GM12878 (cell line): Measurements from ENCODE around the gene CD93. TPM values are rescaled to one million over a fixed set of nuclear protein-coding genes. Genes with fewer than 3 reads are reported as not detected.

ENCODE experiments used
- ATAC-seq: fragments of 200-7000 bp; cut with Tn5 transposase; 3 replicates; pipeline ENCODE4 v1.9.1; 2020; ENCODE audit warnings: mild to moderate bottlenecking, moderate library complexity
- BruUV-seq: library from RNA; stranded (reverse); fragments of 400-500 nt; replicated peaks from 2 replicates; lab custom pipeline; 2021; lab: Mats Ljungman, UMichigan
- CTCF ChIA-PET: fragments of 300-600 bp; sonication (Branson Sonifier 250); formaldehyde crosslinking; extraction: SDS; loops from one replicate; lab custom pipeline; 2021; ENCODE audit warnings: inconsistent platforms; lab: Yijun Ruan, JAX
- POLR2A ChIA-PET: fragments of 350-600 bp; formaldehyde crosslinking; extraction: SDS; loops from one replicate; lab custom pipeline; 2021; ENCODE audit warnings: inconsistent platforms; lab: Charles Lee
- RAD21 ChIA-PET: fragments of 300-600 bp; sonication (Branson Sonifier 250); formaldehyde crosslinking; loops from one replicate; lab custom pipeline; 2023; ENCODE audit warnings: antibody characterized with exemption; ENCODE audit not compliant: unreplicated experiment; lab: Charles Lee
- SMC1A ChIA-PET: fragments of 300-600 bp; sonication (Branson Sonifier 250); formaldehyde crosslinking; loops from one replicate; lab custom pipeline; 2023; ENCODE audit not compliant: unreplicated experiment, uncharacterized antibody; lab: Charles Lee
- DNase-seq: peaks from one replicate; pipeline ENCODE4 v3.0.0-alpha.2; 2011; ENCODE audit warnings: low read depth, low spot score
- FAIRE-seq: peaks from 3 replicates; lab custom pipeline; 2011; peaks lifted over from hg19 to GRCh38; lab: Jason Lieb, UNC
- H2AFZ ChIP-seq: 2 replicates; pipeline ENCODE4 v1.6.0; 2011; ENCODE audit warnings: low read depth, low read length, control low read depth; ENCODE audit not compliant: control insufficient read depth
- H3K27ac ChIP-seq: 2 replicates; pipeline ENCODE4 v1.5.1; 2011; ENCODE audit warnings: control low read depth; ENCODE audit not compliant: control insufficient read depth, insufficient read depth
- H3K27me3 ChIP-seq, 2 experiments: replicated peaks in 1 of 2; 2 replicates each; pipeline versions ENCODE4 v1.6.0 to v1.6.1; 2011; ENCODE audit warnings: low read length in 1 of 2; ENCODE audit not compliant: control insufficient read depth in 2 of 2, insufficient read depth in 2 of 2
- H3K36me3 ChIP-seq, 2 experiments: 2 replicates each; pipeline ENCODE4 v1.5.1; 2011; ENCODE audit warnings: low read length in 1 of 2; ENCODE audit not compliant: control insufficient read depth in 2 of 2, insufficient read depth in 2 of 2
- H3K4me1 ChIP-seq: 2 replicates; pipeline ENCODE4 v1.6.1; 2011; ENCODE audit warnings: mild to moderate bottlenecking, low read length, moderate library complexity, mixed read lengths; ENCODE audit not compliant: control insufficient read depth, insufficient read depth
- H3K4me2 ChIP-seq: 2 replicates; pipeline ENCODE4 v1.6.0; 2011; ENCODE audit warnings: control low read depth; ENCODE audit not compliant: control insufficient read depth, insufficient read depth
- H3K4me3 ChIP-seq: fragments of 200-600 bp; sonication (generic); 2 replicates; pipeline ENCODE4 v1.5.1; 2016
- H3K79me2 ChIP-seq: 2 replicates; pipeline ENCODE4 v1.6.0; 2011; ENCODE audit warnings: low read length; ENCODE audit not compliant: control insufficient read depth, insufficient read depth
- H3K9ac ChIP-seq: 2 replicates; pipeline ENCODE4 v1.8.0; 2011; ENCODE audit warnings: low read length, control low read depth, mixed read lengths; ENCODE audit not compliant: control insufficient read depth, insufficient read depth
- H3K9me3 ChIP-seq: replicated peaks from 3 replicates; pipeline ENCODE4 v1.5.1; 2011; ENCODE audit warnings: mild to moderate bottlenecking, low read length; ENCODE audit not compliant: control insufficient read depth, insufficient read depth
- H4K20me1 ChIP-seq: 2 replicates; pipeline ENCODE4 v1.6.0; 2011; ENCODE audit not compliant: control insufficient read depth, insufficient read depth
- ASH2L ChIP-seq: fragments of 300-600, 200-600 bp; sonication (generic); IDR thresholded peaks from 2 replicates; pipeline ENCODE4 v1.6.1; 2017; ENCODE audit warnings: low read depth, mild to moderate bottlenecking, borderline replicate concordance
- CBX5 ChIP-seq: sonication (generic); IDR thresholded peaks from 2 replicates; pipeline ENCODE4 v1.6.1; 2016; ENCODE audit warnings: low read depth, moderate library complexity, mild to moderate bottlenecking, inconsistent platforms
- EZH2 ChIP-seq: IDR thresholded peaks from 2 replicates; pipeline ENCODE4 v1.6.1; 2012; ENCODE audit warnings: low read depth, mild to moderate bottlenecking, control low read depth, inconsistent platforms, low read length, borderline replicate concordance; ENCODE audit not compliant: control insufficient read depth
- JUND ChIP-seq: IDR thresholded peaks from 2 replicates; pipeline ENCODE4 v1.6.1; 2012; ENCODE audit warnings: low read depth, mild to moderate bottlenecking, low read length, improper control_type of control experiment, moderate library complexity
- NFXL1 ChIP-seq: fragments of 450-650 bp; IDR thresholded peaks from 2 replicates; pipeline ENCODE4 v1.6.1; 2017; ENCODE audit warnings: antibody characterized with exemption, mild to moderate bottlenecking, borderline replicate concordance
- PML ChIP-seq: IDR thresholded peaks from 2 replicates; pipeline ENCODE4 v1.6.1; 2012; ENCODE audit warnings: low read length, inconsistent platforms
- RB1 ChIP-seq: fragments of 450-650 bp; formaldehyde crosslinking; IDR thresholded peaks from 2 replicates; pipeline ENCODE4 v1.6.1; 2017; ENCODE audit warnings: mild to moderate bottlenecking, borderline replicate concordance
- SMAD1 ChIP-seq: fragments of 450-650 bp; IDR thresholded peaks from 2 replicates; pipeline ENCODE4 v1.6.1; 2018; ENCODE audit warnings: mild to moderate bottlenecking, low read depth; ENCODE audit not compliant: partially characterized antibody
- SMC3 ChIP-seq: IDR thresholded peaks from 2 replicates; pipeline ENCODE4 v1.6.1; 2011; ENCODE audit warnings: low read length, improper control_type of control experiment, borderline replicate concordance
- SUPT20H ChIP-seq: IDR thresholded peaks from 2 replicates; pipeline ENCODE4 v1.6.1; 2011; ENCODE audit warnings: low read depth, mild to moderate bottlenecking, low read length, moderate library complexity, borderline replicate concordance; ENCODE audit not compliant: control insufficient read depth
- WRNIP1 ChIP-seq: IDR thresholded peaks from 2 replicates; pipeline ENCODE4 v1.6.1; 2011; ENCODE audit warnings: low read depth, low read length, improper control_type of control experiment, borderline replicate concordance
- ZNF274 ChIP-seq: IDR thresholded peaks from one replicate; pipeline ENCODE4 v1.8.0; 2011; ENCODE audit not compliant: insufficient read length, insufficient read depth
- WGBS: methylation state at CpG from one replicate; pipeline ENCODE4 v1.1.6; 2016; ENCODE audit warnings: low lambda C conversion rate; ENCODE audit not compliant: insufficient replicate concordance, insufficient coverage; ENCODE audit errors: missing lambda C conversion rate; 5-methylcytosine and 5-hydroxymethylcytosine counted together
- in situ Hi-C: fragments of 300-500 bp; cut with MboI; formaldehyde crosslinking; loops from 9 replicates; pipeline ENCODE4 v1.14.3; 2018; ENCODE audit warnings: mixed read lengths
- intact Hi-C: fragments of 100-400 bp; cut with micrococcal nuclease; formaldehyde crosslinking; loops from one replicate; pipeline ENCODE4 v1.14.2; 2022; ENCODE audit not compliant: unreplicated experiment
- polyA plus RNA-seq, 11 experiments: library from polyadenylated mRNA; depleted of rRNA in 4 of 11; unstranded in 6 of 11; stranded (reverse) in 5 of 11; fragments of >200 nt; fragmentation: Nextera tagmentation in 4 of 11; fragmentation: Illumina TruSeq in 1 of 11; extraction: Ambion mirVana in 4 of 11; extraction: Trizol in 1 of 11; gene quantifications; 1 replicate in 1 of 11; 2 replicates in 10 of 11; pipeline versions ENCODE4 v1.2.1 to v1.2.3, GENCODE V29; 2011 to 2016; ENCODE audit warnings: inconsistent platforms in 2 of 11, missing spikeins in 2 of 11, low read depth in 1 of 11
- total RNA-seq, 4 experiments: library from RNA; depleted of rRNA in 3 of 4; stranded (reverse); fragments of >200 nt in 3 of 4; fragmentation: Illumina TruSeq in 1 of 4; extraction: Trizol in 1 of 4; gene quantifications; 2 replicates each; pipeline versions ENCODE4 v1.2.1 to v1.2.3, GENCODE V29; 2013 to 2021
- TF ChIP-seq, protein P1 (sequence below), 3 experiments: IDR thresholded peaks in 2 of 3; conservative IDR thresholded peaks in 1 of 3; 2 replicates each; pipeline ENCODE4 v1.5.1; 2011; ENCODE audit warnings: low read depth in 3 of 3, low read length in 3 of 3, mild to moderate bottlenecking in 3 of 3, control low read depth in 2 of 3, moderate library complexity in 2 of 3, inconsistent platforms in 1 of 3, mixed read lengths in 1 of 3; ENCODE audit not compliant: control insufficient read depth in 2 of 3, insufficient read depth in 1 of 3; ENCODE audit errors: extremely low read depth in 1 of 3
- TF ChIP-seq, protein P2 (sequence below): fragments of 450-650 bp; IDR thresholded peaks from 2 replicates; pipeline ENCODE4 v1.6.1; 2018; ENCODE audit warnings: mild to moderate bottlenecking, low read depth, moderate library complexity; ENCODE audit not compliant: partially characterized antibody

Gene CD93
- total and polyA plus RNA-seq, 10 of the 15 experiments (the other 5 are each of a cell fraction or from before 2014, with no cell fraction given), result 0.20 to 2.7 (median 0.92) TPM

- CTCF ChIA-PET, result no interaction called here
- ATAC-seq (no peak), FAIRE-seq (no peak), DNase-seq (no peak)
- BruUV-seq, result no TSS peak
- TF ChIP-seq PML, result no peak
- TF ChIP-seq NFXL1, result no peak
- no peak for TF ChIP-seq RB1
- no peak for TF ChIP-seq SMAD1
- TF ChIP-seq ASH2L, result no peak
- no peak for TF ChIP-seq WRNIP1
- no peak for TF ChIP-seq CBX5
- no peak for TF ChIP-seq SMC3
- no peak for TF ChIP-seq SUPT20H
- no peak for TF ChIP-seq ZNF274
- TF ChIP-seq, protein P1, sequence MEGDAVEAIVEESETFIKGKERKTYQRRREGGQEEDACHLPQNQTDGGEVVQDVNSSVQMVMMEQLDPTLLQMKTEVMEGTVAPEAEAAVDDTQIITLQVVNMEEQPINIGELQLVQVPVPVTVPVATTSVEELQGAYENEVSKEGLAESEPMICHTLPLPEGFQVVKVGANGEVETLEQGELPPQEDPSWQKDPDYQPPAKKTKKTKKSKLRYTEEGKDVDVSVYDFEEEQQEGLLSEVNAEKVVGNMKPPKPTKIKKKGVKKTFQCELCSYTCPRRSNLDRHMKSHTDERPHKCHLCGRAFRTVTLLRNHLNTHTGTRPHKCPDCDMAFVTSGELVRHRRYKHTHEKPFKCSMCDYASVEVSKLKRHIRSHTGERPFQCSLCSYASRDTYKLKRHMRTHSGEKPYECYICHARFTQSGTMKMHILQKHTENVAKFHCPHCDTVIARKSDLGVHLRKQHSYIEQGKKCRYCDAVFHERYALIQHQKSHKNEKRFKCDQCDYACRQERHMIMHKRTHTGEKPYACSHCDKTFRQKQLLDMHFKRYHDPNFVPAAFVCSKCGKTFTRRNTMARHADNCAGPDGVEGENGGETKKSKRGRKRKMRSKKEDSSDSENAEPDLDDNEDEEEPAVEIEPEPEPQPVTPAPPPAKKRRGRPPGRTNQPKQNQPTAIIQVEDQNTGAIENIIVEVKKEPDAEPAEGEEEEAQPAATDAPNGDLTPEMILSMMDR (IDR thresholded peaks at IDR 0.05 in 2 of 3, conservative IDR thresholded peaks at IDR 0.05 in 1 of 3; ENCODE audit: control insufficient read depth in 2 of 3, extremely low read depth in 1 of 3, insufficient read depth in 1 of 3, low read depth in 3 of 3, low read length in 3 of 3), result no peak
- no peak for TF ChIP-seq JUND
- TF ChIP-seq, protein P2, sequence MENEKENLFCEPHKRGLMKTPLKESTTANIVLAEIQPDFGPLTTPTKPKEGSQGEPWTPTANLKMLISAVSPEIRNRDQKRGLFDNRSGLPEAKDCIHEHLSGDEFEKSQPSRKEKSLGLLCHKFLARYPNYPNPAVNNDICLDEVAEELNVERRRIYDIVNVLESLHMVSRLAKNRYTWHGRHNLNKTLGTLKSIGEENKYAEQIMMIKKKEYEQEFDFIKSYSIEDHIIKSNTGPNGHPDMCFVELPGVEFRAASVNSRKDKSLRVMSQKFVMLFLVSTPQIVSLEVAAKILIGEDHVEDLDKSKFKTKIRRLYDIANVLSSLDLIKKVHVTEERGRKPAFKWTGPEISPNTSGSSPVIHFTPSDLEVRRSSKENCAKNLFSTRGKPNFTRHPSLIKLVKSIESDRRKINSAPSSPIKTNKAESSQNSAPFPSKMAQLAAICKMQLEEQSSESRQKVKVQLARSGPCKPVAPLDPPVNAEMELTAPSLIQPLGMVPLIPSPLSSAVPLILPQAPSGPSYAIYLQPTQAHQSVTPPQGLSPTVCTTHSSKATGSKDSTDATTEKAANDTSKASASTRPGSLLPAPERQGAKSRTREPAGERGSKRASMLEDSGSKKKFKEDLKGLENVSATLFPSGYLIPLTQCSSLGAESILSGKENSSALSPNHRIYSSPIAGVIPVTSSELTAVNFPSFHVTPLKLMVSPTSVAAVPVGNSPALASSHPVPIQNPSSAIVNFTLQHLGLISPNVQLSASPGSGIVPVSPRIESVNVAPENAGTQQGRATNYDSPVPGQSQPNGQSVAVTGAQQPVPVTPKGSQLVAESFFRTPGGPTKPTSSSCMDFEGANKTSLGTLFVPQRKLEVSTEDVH, result no peak
- no peak for TF ChIP-seq EZH2
- no peak overlapping the region for H3K9ac ChIP-seq
- no peak overlapping the region for H3K4me3 ChIP-seq
- RAD21 ChIA-PET, result no interaction called here
- H4K20me1 ChIP-seq, result no peaks in the 10 kb centered on the region
- H3K9me3 ChIP-seq, result no peaks in the 10 kb centered on the region
- H3K4me1 ChIP-seq, result no peaks in the 10 kb centered on the region
- no peak overlapping the region for H2AFZ ChIP-seq
- H3K4me2 ChIP-seq, result no peak overlapping the region
- 7% methylated on average over 6 of the region's 6 CpGs for WGBS
- no peaks in the 10 kb centered on the region for H3K79me2 ChIP-seq
- no peaks in the 10 kb centered on the region for H3K36me3 ChIP-seq
- H3K27ac ChIP-seq, result no peak overlapping the region
- SMC1A ChIA-PET, result no interaction called here
- in situ Hi-C loops, result no loop called here
- peaks cover 0 to 2% of the 10 kb centered on the region in 2 experiments; a peak in 1 of 4 replicates for H3K27me3 ChIP-seq
- intact Hi-C loops, result no loop called here
- POLR2A ChIA-PET, result no interaction called here
Observed at GRCh38 chr20:23031346-23031745, 54.8 kb downstream of the CD93 start.
